Transverse colon (tissue), 4 donors: ENCODE results near the gene DGAT2. TPM values are rescaled to one million over a fixed set of nuclear protein-coding genes. Genes with fewer than 3 reads are reported as not detected.
A peak's percentile ranks its signal among the peaks of the same experiment; 100 is the strongest.

Experiments
- DNase-seq: peaks from one replicate; pipeline ENCODE4 v3.0.0-alpha.2; 2019
- H3K27ac ChIP-seq, 4 donors: fragments of 200-600 bp; sonication (generic); 2 replicates each; pipeline ENCODE4 v1.5.1; 2016 to 2018; ENCODE audit warnings: inconsistent platforms in 4 of 4
- H3K27me3 ChIP-seq: fragments of 200-600 bp; sonication (generic); 2 replicates; pipeline ENCODE4 v1.5.1; 2017; ENCODE audit warnings: inconsistent platforms
- H3K36me3 ChIP-seq, 4 donors: fragments of 200-600 bp; sonication (generic); 2 replicates each; pipeline ENCODE4 v1.5.1; 2017 to 2019; ENCODE audit warnings: inconsistent platforms in 4 of 4
- H3K4me1 ChIP-seq, 4 donors: fragments of 200-600 bp; sonication (generic); 2 replicates each; pipeline ENCODE4 v1.5.1; 2017 to 2020; ENCODE audit warnings: inconsistent platforms in 4 of 4
- H3K4me3 ChIP-seq, 4 donors: fragments of 200-600 bp; sonication (generic); 1 replicate in 1 of 4; 2 replicates in 3 of 4; pipeline versions ENCODE4 v1.5.1 to v1.6.1; 2017 to 2019; ENCODE audit warnings: inconsistent platforms in 4 of 4
- H3K9me3 ChIP-seq, 2 donors: fragments of 200-600 bp; sonication (generic); 2 replicates each; pipeline ENCODE4 v1.5.1; 2017 to 2019; ENCODE audit warnings: inconsistent platforms in 2 of 2
- CTCF ChIP-seq, 5 experiments: fragments of 200-600 bp in 3 of 5; fragments of 450-650 bp in 2 of 5; sonication (generic) in 3 of 5; IDR thresholded peaks; 1 replicate in 2 of 5; 2 replicates in 3 of 5; pipeline ENCODE4 v1.5.1; 2016 to 2017; ENCODE audit warnings: antibody characterized with exemption in 5 of 5, inconsistent platforms in 3 of 5, mild to moderate bottlenecking in 2 of 5, moderate library complexity in 1 of 5
- EP300 ChIP-seq: sonication (generic); formaldehyde crosslinking; IDR thresholded peaks from one replicate; pipeline ENCODE4 v1.6.1; 2017; ENCODE audit warnings: antibody characterized with exemption, low read depth
- POLR2A ChIP-seq: fragments of 450-650 bp; IDR thresholded peaks from one replicate; pipeline ENCODE4 v1.6.1; 2016; ENCODE audit warnings: antibody characterized with exemption, mild to moderate bottlenecking, moderate library complexity
- POLR2AphosphoS5 ChIP-seq, 3 donors: sonication (generic); formaldehyde crosslinking; IDR thresholded peaks; one replicate each; pipeline ENCODE4 v1.6.1; 2016; ENCODE audit warnings: antibody characterized with exemption in 3 of 3
- WGBS, 2 donors: methylation state at CpG; one replicate each; pipeline ENCODE4 v1.1.5; 2018; ENCODE audit warnings: low coverage in 1 of 2; 5-methylcytosine and 5-hydroxymethylcytosine counted together
- in situ Hi-C, 4 donors: fragments of 200-750 bp; cut with MboI; loops; one replicate each; pipeline versions ENCODE4 v1.15.0 to v1.15.1; 2017; ENCODE audit warnings: low sequenced_read_pairs in 3 of 4, low pct_ligation_motif_present in 1 of 4, low pct_unique_long_range_greater_than_20kb in 1 of 4
- intact Hi-C: fragments of 100-400 bp; cut with DNase I; formaldehyde crosslinking; loops from one replicate; pipeline ENCODE4 v1.15.1; 2023; ENCODE audit warnings: low total_unique reads
- total RNA-seq, 4 donors: library from RNA; depleted of rRNA; stranded (reverse); fragments of >200 nt; gene quantifications; one replicate each; pipeline ENCODE4 v1.1.0, GENCODE V29; 2016

Gene DGAT2
- total RNA-seq, 4 donors from 2014 or later: 3.3 to 3.7 TPM; not detected in 2

DNA sequence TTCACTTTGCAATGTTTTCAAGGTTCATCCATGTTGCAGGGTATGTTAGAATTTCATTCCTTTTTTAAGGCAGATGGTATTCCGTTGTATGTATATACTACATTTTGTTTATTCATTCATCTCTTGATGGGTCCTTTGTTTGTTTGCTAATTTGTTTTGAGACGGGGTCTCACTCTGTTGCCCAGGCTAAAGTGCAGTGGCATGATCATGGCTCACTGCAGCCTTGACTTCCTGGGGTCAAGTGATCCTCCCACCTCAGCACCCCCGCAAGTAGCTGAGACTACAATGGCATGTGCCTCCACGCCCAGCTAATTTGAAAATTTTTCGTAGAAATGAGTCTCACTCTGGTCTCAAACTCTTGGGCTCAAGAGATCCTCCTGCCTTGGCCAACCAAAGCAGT, 52.6 kb downstream of the DGAT2 start:
- Histone ChIP-seq H3K9me3 (no peaks in the 10 kb centered on the region), H3K4me1 (peaks cover 19 to 68% (median 41%) of the 10 kb centered on the region in 4 donors), H3K27me3 (no peaks in the 10 kb centered on the region), H3K36me3 (no peaks in the 10 kb centered on the region), H3K27ac (peak overlapping the region in 1 of 4 donors; percentile 22), H3K4me3 (no peak overlapping the region)
- no peak for DNase-seq
- in situ Hi-C loops (no loop called here), intact Hi-C loops (no loop called here)
- WGBS, 2 donors: 81 to 87% methylated on average over 2 to 5 of the region's 5 CpGs
- TF ChIP-seq POLR2AphosphoS5 (IDR thresholded peaks at IDR 0.05): no peak
- no peak for TF ChIP-seq EP300
- TF ChIP-seq POLR2A: no peak
- no peak for TF ChIP-seq CTCF (IDR thresholded peaks at IDR 0.05)

DNA sequence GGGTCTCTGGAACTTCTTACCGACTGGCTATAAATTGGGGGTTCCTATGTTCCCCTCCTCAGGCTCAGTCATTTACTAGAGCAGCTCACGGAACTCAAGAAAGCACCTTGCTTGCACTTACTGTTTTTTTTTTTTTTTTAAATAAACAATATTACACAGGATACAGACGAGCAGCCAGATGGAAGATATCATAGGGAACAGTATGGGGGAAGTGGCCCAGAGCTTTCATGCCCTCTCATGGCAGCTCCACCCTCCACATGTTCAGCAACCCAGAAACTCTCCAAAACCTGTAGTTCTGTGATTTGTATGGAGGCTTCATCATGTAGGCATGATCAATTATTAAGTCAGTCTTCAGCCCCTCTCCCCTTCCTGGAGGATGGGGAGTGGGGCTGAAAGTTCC, 54.0 kb downstream of the DGAT2 start:
- no peak for TF ChIP-seq CTCF (IDR thresholded peaks at IDR 0.05)
- TF ChIP-seq POLR2A: no peak
- TF ChIP-seq EP300: no peak
- no peak for TF ChIP-seq POLR2AphosphoS5 (IDR thresholded peaks at IDR 0.05)
- H3K27ac ChIP-seq: peak overlapping the region in 3 of 4 donors; percentile 24 to 76 (median 51)
- no peak for DNase-seq
- H3K4me1 ChIP-seq: peaks cover 27 to 68% (median 40%) of the 10 kb centered on the region in 4 donors
- whole genome bisulfite sequencing, 2 donors: 66 to 85% methylated on average over 3 of the region's 3 CpGs
- no peaks in the 10 kb centered on the region for H3K9me3 ChIP-seq
- no peak overlapping the region for H3K4me3 ChIP-seq
- no peaks in the 10 kb centered on the region for H3K36me3 ChIP-seq
- intact Hi-C loops: no loop called here
- no peaks in the 10 kb centered on the region for H3K27me3 ChIP-seq
- in situ Hi-C loops: no loop called here

GRCh38 chr11:75823415-75823814, 54.8 kb downstream of the DGAT2 start:
- no peaks in the 10 kb centered on the region for H3K9me3 ChIP-seq
- peak overlapping the region; percentile 75 to 81 (median 76) for H3K27ac ChIP-seq
- no peak for TF ChIP-seq EP300
- no peak for TF ChIP-seq CTCF (IDR thresholded peaks at IDR 0.05)
- no peak for TF ChIP-seq POLR2AphosphoS5 (IDR thresholded peaks at IDR 0.05)
- no peak for TF ChIP-seq POLR2A
- in situ Hi-C loops (no loop called here), intact Hi-C loops (no loop called here)
- H3K27me3 ChIP-seq: no peaks in the 10 kb centered on the region
- no peak overlapping the region for H3K4me3 ChIP-seq
- H3K4me1 ChIP-seq: peaks cover 33 to 66% (median 41%) of the 10 kb centered on the region in 4 donors
- H3K36me3 ChIP-seq: no peaks in the 10 kb centered on the region
- WGBS, 2 donors: 83% methylated on average over 4 of the region's 4 CpGs; no CpG with 5 or more reads in 1 of the 2 donors
- DNase-seq: no peak

- TF ChIP-seq EP300 (no peak), CTCF (IDR thresholded peaks at IDR 0.05) (no peak), POLR2A (no peak), POLR2AphosphoS5 (IDR thresholded peaks at IDR 0.05) (no peak)
- Histone ChIP-seq H3K27me3 (no peaks in the 10 kb centered on the region), H3K9me3 (no peaks in the 10 kb centered on the region), H3K36me3 (no peaks in the 10 kb centered on the region), H3K4me1 (peaks cover 33 to 66% (median 41%) of the 10 kb centered on the region in 4 donors), H3K4me3 (no peak overlapping the region), H3K27ac (peak overlapping the region; percentile 75 to 81 (median 76))
- in situ Hi-C loops (no loop called here), intact Hi-C loops (no loop called here)
- no peak for DNase-seq
- 39 to 44% methylated on average over 4 of the region's 4 CpGs for WGBS, 2 donors
Observed at GRCh38 chr11:75823946-75824345, 55.4 kb downstream of the DGAT2 start.
